ENCODE measurements around the gene SLC39A11. TPM values are rescaled to one million over a fixed set of nuclear protein-coding genes. Genes with fewer than 3 reads are reported as not detected.

Gene SLC39A11
- total RNA-seq, 1 experiment from 2014 or later, result 18.6 TPM

GRCh38 chr17:73015722-73016276 is 76.7 kb downstream of the SLC39A11 start:
- Histone ChIP-seq H3K9me3 (ENCODE audit: low read depth, low read length, poor library complexity, severe bottlenecking) (no peaks in the 10 kb centered on the region), H3K4me1 (ENCODE audit: insufficient read depth, low read length, poor library complexity, severe bottlenecking) (no peaks in the 10 kb centered on the region), H3K36me3 (ENCODE audit: insufficient read depth, low read length, poor library complexity, severe bottlenecking) (no peaks in the 10 kb centered on the region), H3K27me3 (replicated peaks; ENCODE audit: insufficient read depth, low read depth, low read length, poor library complexity) (no peaks in the 10 kb centered on the region), H3K4me3 (ENCODE audit: low read depth, low read length, poor library complexity, severe bottlenecking) (no peak overlapping the region), H3K27ac (ENCODE audit: low read depth, low read length, poor library complexity, severe bottlenecking) (no peak overlapping the region)
- TF ChIP-seq CTCF (conservative IDR thresholded peaks at IDR 0.05; ENCODE audit: low read depth, low read length), result no peak
- TF ChIP-seq EZH2 (IDR thresholded peaks at IDR 0.05; ENCODE audit: borderline replicate concordance, low read depth, low read length, poor library complexity, severe bottlenecking), result no peak
- intact Hi-C loops (cut with micrococcal nuclease; ENCODE audit: unreplicated experiment), result no loop called here
- ChIA-PET POLR2A (ENCODE audit: low non-redundant PET) (no interaction called here), CTCF (no interaction called here)
- BruUV-seq (replicated peaks), result no TSS peak
- DNase-seq (ENCODE audit: low spot score), result no peak

- CTCF ChIA-PET, result no interaction called here
- intact Hi-C loops (cut with micrococcal nuclease; ENCODE audit: unreplicated experiment), result no loop called here
- no peaks in the 10 kb centered on the region for H3K4me1 ChIP-seq (ENCODE audit: insufficient read depth, low read length, poor library complexity, severe bottlenecking)
- H3K9me3 ChIP-seq (ENCODE audit: low read depth, low read length, poor library complexity, severe bottlenecking), result no peaks in the 10 kb centered on the region
- no peak overlapping the region for H3K4me3 ChIP-seq (ENCODE audit: low read depth, low read length, poor library complexity, severe bottlenecking)
- no peak for TF ChIP-seq CTCF (conservative IDR thresholded peaks at IDR 0.05; ENCODE audit: low read depth, low read length)
- H3K27me3 ChIP-seq (replicated peaks; ENCODE audit: insufficient read depth, low read depth, low read length, poor library complexity), result no peaks in the 10 kb centered on the region
- no peak overlapping the region for H3K27ac ChIP-seq (ENCODE audit: low read depth, low read length, poor library complexity, severe bottlenecking)
- H3K36me3 ChIP-seq (ENCODE audit: insufficient read depth, low read length, poor library complexity, severe bottlenecking), result no peaks in the 10 kb centered on the region
- POLR2A ChIA-PET (ENCODE audit: low non-redundant PET), result no interaction called here
- BruUV-seq (replicated peaks), result no TSS peak
- peak; percentile 63 for DNase-seq (ENCODE audit: low spot score)
Observed at GRCh38 chr17:73013816-73014663, 78.4 kb downstream of the SLC39A11 start.

GRCh38 chr17:73013301-73013700 is 79.2 kb downstream of the SLC39A11 start:
- intact Hi-C loops (cut with micrococcal nuclease; ENCODE audit: unreplicated experiment), result no loop called here
- no peaks in the 10 kb centered on the region for H3K27me3 ChIP-seq (replicated peaks; ENCODE audit: insufficient read depth, low read depth, low read length, poor library complexity)
- POLR2A ChIA-PET (ENCODE audit: low non-redundant PET), result no interaction called here
- TF ChIP-seq EZH2 (IDR thresholded peaks at IDR 0.05; ENCODE audit: borderline replicate concordance, low read depth, low read length, poor library complexity, severe bottlenecking), result no peak
- no peak for TF ChIP-seq CTCF (conservative IDR thresholded peaks at IDR 0.05; ENCODE audit: low read depth, low read length)
- H3K9me3 ChIP-seq (ENCODE audit: low read depth, low read length, poor library complexity, severe bottlenecking), result no peaks in the 10 kb centered on the region
- H3K4me1 ChIP-seq (ENCODE audit: insufficient read depth, low read length, poor library complexity, severe bottlenecking), result no peaks in the 10 kb centered on the region
- no peak overlapping the region for H3K27ac ChIP-seq (ENCODE audit: low read depth, low read length, poor library complexity, severe bottlenecking)
- H3K4me3 ChIP-seq (ENCODE audit: low read depth, low read length, poor library complexity, severe bottlenecking), result no peak overlapping the region
- CTCF ChIA-PET, result no interaction called here
- no TSS peak for BruUV-seq (replicated peaks)
- DNase-seq (ENCODE audit: low spot score), result no peak
- no peaks in the 10 kb centered on the region for H3K36me3 ChIP-seq (ENCODE audit: insufficient read depth, low read length, poor library complexity, severe bottlenecking)
